Caco-2 (cell line): ENCODE results near the gene AAMDC. TPM values are rescaled to one million over a fixed set of nuclear protein-coding genes. Genes with fewer than 3 reads are reported as not detected.
"Not testable (repeated sequence)": the region's sequence is repeated elsewhere in the genome, so short reads cannot be mapped to it uniquely, and the experiment has no call there.

Experiments used
- BruUV-seq: library from RNA; stranded (reverse); fragments of 400-500 nt; replicated peaks from 2 replicates; lab custom pipeline; 2021; lab: Mats Ljungman, UMichigan
- CTCF ChIA-PET: fragments of 300-600 bp; sonication (Branson Sonifier 250); formaldehyde crosslinking; loops from one replicate; lab custom pipeline; 2022; ENCODE audit warnings: antibody characterized with exemption; lab: Charles Lee
- POLR2A ChIA-PET: fragments of 300-600 bp; sonication (Branson Sonifier 250); formaldehyde crosslinking; loops from one replicate; lab custom pipeline; 2022; ENCODE audit warnings: antibody characterized with exemption; lab: Charles Lee
- DNase-seq, 2 experiments: peaks; one replicate each; pipeline versions ENCODE4 v3.0.0 to v3.0.0-alpha.2; 2020 to 2022
- H3K27me3 ChIP-seq: replicated peaks from 2 replicates; pipeline ENCODE4 v1.6.0; 2011; ENCODE audit warnings: low read length; ENCODE audit not compliant: control insufficient read depth, insufficient read depth
- H3K36me3 ChIP-seq: 2 replicates; pipeline ENCODE4 v1.5.1; 2011; ENCODE audit warnings: low read length; ENCODE audit not compliant: control insufficient read depth, insufficient read depth
- H3K4me1 ChIP-seq: fragments of 250-450 bp; sonication (Bioruptor Pico); 2 replicates; pipeline ENCODE4 v1.5.1; 2020; ENCODE audit warnings: mild to moderate bottlenecking
- H3K4me3 ChIP-seq: 2 replicates; pipeline ENCODE4 v1.5.1; 2011; ENCODE audit warnings: low read depth, mild to moderate bottlenecking, control low read depth, low read length
- H3K9me3 ChIP-seq: fragments of 250-450 bp; sonication (Bioruptor Pico); 2 replicates; pipeline ENCODE4 v1.5.1; 2020; ENCODE audit warnings: mild to moderate bottlenecking, moderate library complexity
- H3K27ac Mint-ChIP-seq: one replicate; pipeline ENCODE4 v1.8.0; 2022; ENCODE audit warnings: mixed read lengths; ENCODE audit not compliant: unreplicated experiment
- H3K27me3 Mint-ChIP-seq: one replicate; pipeline ENCODE4 v1.8.0; 2022; ENCODE audit warnings: mixed read lengths; ENCODE audit not compliant: insufficient read depth, unreplicated experiment
- H3K36me3 Mint-ChIP-seq: one replicate; pipeline ENCODE4 v1.8.0; 2022; ENCODE audit warnings: mild to moderate bottlenecking, mixed read lengths; ENCODE audit not compliant: insufficient read depth, unreplicated experiment
- H3K4me1 Mint-ChIP-seq: one replicate; pipeline ENCODE4 v1.8.0; 2022; ENCODE audit warnings: low read depth, mixed read lengths; ENCODE audit not compliant: unreplicated experiment
- H3K4me3 Mint-ChIP-seq: one replicate; pipeline ENCODE4 v1.8.0; 2022; ENCODE audit warnings: mild to moderate bottlenecking, moderate library complexity, mixed read lengths; ENCODE audit not compliant: unreplicated experiment
- H3K9me3 Mint-ChIP-seq: one replicate; pipeline ENCODE4 v1.8.0; 2022; ENCODE audit warnings: mixed read lengths; ENCODE audit not compliant: unreplicated experiment
- CTCF ChIP-seq, 2 experiments: fragments of 200-600 bp in 1 of 2; IDR thresholded peaks; 1 replicate in 1 of 2; 2 replicates in 1 of 2; pipeline versions ENCODE4 v1.5.1 to v1.8.0; 2011 to 2022; ENCODE audit warnings: antibody characterized with exemption in 1 of 2, control low read depth in 1 of 2, inconsistent platforms in 1 of 2, low read depth in 1 of 2, low read length in 1 of 2, mild to moderate bottlenecking in 1 of 2, moderate library complexity in 1 of 2; ENCODE audit not compliant: insufficient read depth in 1 of 2, severe bottlenecking in 1 of 2, unreplicated experiment in 1 of 2
- intact Hi-C: fragments of 100-400 bp; cut with micrococcal nuclease; formaldehyde crosslinking; loops from one replicate; pipeline ENCODE4 v1.10.0; 2022; ENCODE audit not compliant: unreplicated experiment
- total RNA-seq: library from RNA; stranded (reverse); gene quantifications from 2 replicates; pipeline ENCODE4 v1.2.3, GENCODE V29; 2022

Gene AAMDC
- total RNA-seq, 1 experiment from 2014 or later: 89.7 TPM

- DNase-seq: peak; percentile 93 to 94
- no peaks in the 10 kb centered on the region for H3K27me3 Mint-ChIP-seq
- ChIA-PET POLR2A (interaction anchor here (0.6 to 1.6 kb wide), 3 partner anchors 18 to 175 kb away, joined by 3 to 15 read pairs (median 10); partner anchors contain the start of gene INTS4), CTCF (interaction anchor here (0.6 to 1.9 kb wide), 3 partner anchors 43 to 175 kb away, joined by 3 to 5 read pairs (median 4); partner anchors contain the start of gene INTS4)
- TF ChIP-seq CTCF (IDR thresholded peaks at IDR 0.05; ENCODE audit: insufficient read depth in 1 of 2, low read depth in 1 of 2, low read length in 1 of 2, severe bottlenecking in 1 of 2, unreplicated experiment in 1 of 2): peak in 1 of 2 experiments; percentile 10
- BruUV-seq: no TSS peak
- Histone ChIP-seq H3K4me3 (peak overlapping the region; percentile 100), H3K27me3 (no peaks in the 10 kb centered on the region), H3K4me1 (peaks cover 34% of the 10 kb centered on the region), H3K36me3 (0 out of 2 replicates have a peak, but pooled peaks cover 1% of the 10 kb centered on the region), H3K9me3 (peaks cover 13% of the 10 kb centered on the region)
- peaks cover 9% of the 10 kb centered on the region for H3K9me3 Mint-ChIP-seq
- H3K27ac Mint-ChIP-seq: peak overlapping the region; percentile 77
- peak overlapping the region; percentile 84 for H3K4me3 Mint-ChIP-seq
- H3K36me3 Mint-ChIP-seq: peaks cover 23% of the 10 kb centered on the region
- H3K4me1 Mint-ChIP-seq: peaks cover 6% of the 10 kb centered on the region
- intact Hi-C loops: loop anchor here (1.0 kb wide), 3 partner anchors 18 to 43 kb away; no protein-coding TSS in a partner anchor
Measured at GRCh38 chr11:77819411-77819920, 1.5 kb upstream of the AAMDC start.

GRCh38 chr11:77819921-77820564 lies 901 bp upstream of the AAMDC start:
- Mint-ChIP-seq H3K4me3 (peak overlapping the region; percentile 84), H3K27ac (peak overlapping the region; percentile 77), H3K4me1 (peaks cover 6% of the 10 kb centered on the region), H3K9me3 (peaks cover 3% of the 10 kb centered on the region), H3K27me3 (no peaks in the 10 kb centered on the region), H3K36me3 (peaks cover 23% of the 10 kb centered on the region)
- peaks cover 36% of the 10 kb centered on the region for H3K4me1 ChIP-seq
- POLR2A ChIA-PET: interaction anchor here (0.6 to 1.6 kb wide), 4 partner anchors 19 to 185 kb away, joined by 3 to 15 read pairs (median 6); partner anchors contain the start of gene INTS4
- BruUV-seq: no TSS peak
- CTCF ChIA-PET: interaction anchor here (1.1 to 1.9 kb wide), 2 partner anchors 44 to 175 kb away, joined by 3 to 5 read pairs; partner anchors contain the start of gene INTS4
- TF ChIP-seq CTCF (IDR thresholded peaks at IDR 0.05; ENCODE audit: insufficient read depth in 1 of 2, low read depth in 1 of 2, low read length in 1 of 2, severe bottlenecking in 1 of 2, unreplicated experiment in 1 of 2): no peak
- 0 out of 2 replicates have a peak, but pooled peaks cover 1% of the 10 kb centered on the region for H3K36me3 ChIP-seq
- H3K4me3 ChIP-seq: peak overlapping the region; percentile 100
- H3K9me3 ChIP-seq: peaks cover 7% of the 10 kb centered on the region
- intact Hi-C loops: loop anchor here (1.0 to 5.0 kb wide), 8 partner anchors 19 to 272 kb away; partner anchors contain the start of genes CLNS1A and INTS4
- DNase-seq: peak; percentile 91 to 96
- no peaks in the 10 kb centered on the region for H3K27me3 ChIP-seq

- peaks cover 6% of the 10 kb centered on the region for H3K4me1 Mint-ChIP-seq
- Histone ChIP-seq H3K36me3 (0 out of 2 replicates have a peak, but pooled peaks cover 1% of the 10 kb centered on the region), H3K27me3 (no peaks in the 10 kb centered on the region), H3K9me3 (no peaks in the 10 kb centered on the region), H3K4me3 (peak overlapping the region; percentile 100), H3K4me1 (peaks cover 36% of the 10 kb centered on the region)
- H3K27ac Mint-ChIP-seq: peak overlapping the region; percentile 77
- H3K4me3 Mint-ChIP-seq: peak overlapping the region; percentile 84
- intact Hi-C loops: loop anchor here (2.0 to 5.0 kb wide), 4 partner anchors 114 to 271 kb away; partner anchors contain the start of gene CLNS1A
- BruUV-seq: TSS peak; percentile 53
- CTCF ChIA-PET: interaction anchor here (0.6 kb wide), 1 partner anchor 115 kb away, joined by 4 read pairs; no protein-coding TSS in a partner anchor
- peak in 1 of 2 experiments; percentile 45 for DNase-seq
- TF ChIP-seq CTCF (IDR thresholded peaks at IDR 0.05; ENCODE audit: insufficient read depth in 1 of 2, low read depth in 1 of 2, low read length in 1 of 2, severe bottlenecking in 1 of 2, unreplicated experiment in 1 of 2): no peak
- H3K27me3 Mint-ChIP-seq: no peaks in the 10 kb centered on the region
- no peaks in the 10 kb centered on the region for H3K9me3 Mint-ChIP-seq
- peaks cover 28% of the 10 kb centered on the region for H3K36me3 Mint-ChIP-seq
- POLR2A ChIA-PET: interaction anchor here (0.7 to 1.0 kb wide), 2 partner anchors 20 to 173 kb away, joined by 3 to 12 read pairs; partner anchors contain the start of gene INTS4
Measured at GRCh38 chr11:77821349-77821851, 456 bp downstream of the AAMDC start.

GRCh38 chr11:77822126-77822525 lies 1.2 kb downstream of the AAMDC start:
- Histone ChIP-seq H3K4me3 (peak overlapping the region; percentile 100), H3K4me1 (peaks cover 36% of the 10 kb centered on the region)
- peak overlapping the region; percentile 77 for H3K27ac Mint-ChIP-seq
- peaks cover 33% of the 10 kb centered on the region for H3K36me3 Mint-ChIP-seq
- not testable (repeated sequence) for DNase-seq, H3K9me3 Mint-ChIP-seq, H3K27me3 Mint-ChIP-seq, H3K36me3 ChIP-seq, BruUV-seq, H3K27me3 ChIP-seq, H3K9me3 ChIP-seq, H3K4me1 Mint-ChIP-seq
- intact Hi-C loops: loop anchor here (5.0 kb wide), 3 partner anchors 115 to 270 kb away; no protein-coding TSS in a partner anchor
- CTCF ChIA-PET: interaction anchor here (0.6 kb wide), 1 partner anchor 116 kb away, joined by 4 read pairs; no protein-coding TSS in a partner anchor
- H3K4me3 Mint-ChIP-seq: peak overlapping the region; percentile 84
- POLR2A ChIA-PET: interaction anchor here (0.7 to 1.0 kb wide), 2 partner anchors 21 to 172 kb away, joined by 3 to 12 read pairs; partner anchors contain the start of gene INTS4
